Measurements from ENCODE around the gene OR6S1.
"Not testable (repeated sequence)": the region's sequence is repeated elsewhere in the genome, so short reads cannot be mapped to it uniquely, and the experiment has no call there.

OR6S1 gene

GRCh38 chr14:20602583-20602982 lies 38.9 kb downstream of the OR6S1 start:
- ATAC-seq (ENCODE audit: low read depth) (no peak), DNase-seq (ENCODE audit: low spot score in 2 of 2) (no peak)
- H3K4me1 Mint-ChIP-seq: no peaks in the 10 kb centered on the region
- H3K4me3 Mint-ChIP-seq: no peak overlapping the region
- H3K27ac Mint-ChIP-seq: no peak overlapping the region
- no peaks in the 10 kb centered on the region for H3K9me3 Mint-ChIP-seq
- H3K27me3 Mint-ChIP-seq: no peaks in the 10 kb centered on the region
- no peaks in the 10 kb centered on the region for H3K36me3 Mint-ChIP-seq

- H3K4me3 Mint-ChIP-seq: no peak overlapping the region
- H3K27me3 Mint-ChIP-seq: no peaks in the 10 kb centered on the region
- H3K27ac Mint-ChIP-seq: no peak overlapping the region
- no peaks in the 10 kb centered on the region for H3K9me3 Mint-ChIP-seq
- no peaks in the 10 kb centered on the region for H3K36me3 Mint-ChIP-seq
- DNase-seq (ENCODE audit: low spot score in 2 of 2) (no peak), ATAC-seq (ENCODE audit: low read depth) (no peak)
- no peaks in the 10 kb centered on the region for H3K4me1 Mint-ChIP-seq
Measured at GRCh38 chr14:20601522-20601921, 40.0 kb downstream of the OR6S1 start.

- no peaks in the 10 kb centered on the region for H3K9me3 Mint-ChIP-seq
- H3K4me3 Mint-ChIP-seq: no peak overlapping the region
- no peaks in the 10 kb centered on the region for H3K4me1 Mint-ChIP-seq
- no peaks in the 10 kb centered on the region for H3K36me3 Mint-ChIP-seq
- H3K27ac Mint-ChIP-seq: no peak overlapping the region
- H3K27me3 Mint-ChIP-seq: peaks cover 2% of the 10 kb centered on the region
- ATAC-seq (ENCODE audit: low read depth) (no peak), DNase-seq (ENCODE audit: low spot score in 2 of 2) (no peak)
Measured at GRCh38 chr14:20597108-20597507, 44.4 kb downstream of the OR6S1 start.

- H3K27ac Mint-ChIP-seq; H3K9me3 Mint-ChIP-seq; H3K4me3 Mint-ChIP-seq; H3K4me1 Mint-ChIP-seq; ATAC-seq (ENCODE audit: low read depth); H3K27me3 Mint-ChIP-seq; DNase-seq (ENCODE audit: low spot score in 2 of 2); H3K36me3 Mint-ChIP-seq: not testable (repeated sequence)
Measured at GRCh38 chr14:20595726-20596125, 45.8 kb downstream of the OR6S1 start.

GRCh38 chr14:20592574-20592973 lies 48.9 kb downstream of the OR6S1 start:
- Mint-ChIP-seq H3K27ac (no peak overlapping the region), H3K27me3 (peaks cover 7% of the 10 kb centered on the region), H3K36me3 (no peaks in the 10 kb centered on the region), H3K9me3 (no peaks in the 10 kb centered on the region), H3K4me1 (no peaks in the 10 kb centered on the region), H3K4me3 (no peak overlapping the region)
- ATAC-seq (ENCODE audit: low read depth): no peak
- no peak for DNase-seq (ENCODE audit: low spot score in 2 of 2)

GRCh38 chr14:20591235-20591634 lies 50.3 kb downstream of the OR6S1 start, which contains the start of gene RNASE12:
TSS of gene RNASE12 (minus strand) at chr14:20591376. CDS start at chr14:20590723, 653 bp downstream.
- no peak within 1 kb of the TSS for H3K27ac Mint-ChIP-seq
- no peak within 1 kb of the TSS for H3K4me3 Mint-ChIP-seq

More at GRCh38 chr14:20591235-20591634, 50.3 kb downstream of the OR6S1 start, which contains the start of gene RNASE12:
- Mint-ChIP-seq H3K36me3 (peaks cover 1% of the 10 kb centered on the region), H3K9me3 (peaks cover 2% of the 10 kb centered on the region), H3K4me1 (no peaks in the 10 kb centered on the region), H3K27me3 (peaks cover 7% of the 10 kb centered on the region)
- ATAC-seq (ENCODE audit: low read depth) (no peak), DNase-seq (ENCODE audit: low spot score in 2 of 2) (no peak)

Measured in memory B cell (primary cell).